Measurements from ENCODE around the gene TBC1D5. TPM values are rescaled to one million over a fixed set of nuclear protein-coding genes. Genes with fewer than 3 reads are reported as not detected.

The TBC1D5 gene
- polyA plus RNA-seq, 1 donor, result 31.3 TPM

DNA sequence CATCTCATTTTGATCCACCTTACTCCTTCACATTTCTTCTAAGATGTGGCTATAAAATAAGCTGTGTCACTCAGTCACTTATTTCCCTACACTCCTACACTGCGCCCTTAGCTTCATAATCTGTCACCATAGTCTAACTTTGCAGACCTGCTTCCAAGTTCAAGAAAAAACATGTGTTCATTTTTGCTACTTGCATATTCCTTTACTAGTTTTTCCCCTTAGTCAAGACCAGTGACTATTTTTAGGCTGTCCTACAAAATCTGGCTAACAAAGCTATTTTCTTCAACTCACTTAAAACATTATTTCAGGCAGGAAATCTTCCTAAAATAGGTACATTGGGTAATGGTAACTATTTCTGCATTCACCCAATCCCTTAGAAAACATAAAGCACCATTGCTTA, 272.5 kb downstream of the TBC1D5 start:
- DNase-seq, result no peak

DNA sequence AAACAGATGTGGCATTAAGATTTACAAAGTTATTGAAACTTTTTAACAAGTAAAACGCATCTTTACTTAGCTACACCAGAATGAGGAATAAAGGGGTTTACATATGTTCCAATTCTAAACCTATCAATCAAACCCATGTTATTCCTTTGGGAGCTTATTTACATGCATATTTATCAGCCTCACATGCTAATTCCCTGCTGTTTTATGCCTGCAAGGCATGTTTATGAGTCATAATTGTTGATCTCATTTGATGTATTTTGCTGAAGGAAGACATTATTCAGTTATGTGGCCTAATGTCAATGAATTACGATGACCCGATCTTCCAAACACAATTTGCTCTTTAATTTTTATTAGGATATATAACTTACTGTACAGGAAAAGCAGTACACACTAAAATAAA, 272.9 kb downstream of the TBC1D5 start:
- no peak for DNase-seq

DNA sequence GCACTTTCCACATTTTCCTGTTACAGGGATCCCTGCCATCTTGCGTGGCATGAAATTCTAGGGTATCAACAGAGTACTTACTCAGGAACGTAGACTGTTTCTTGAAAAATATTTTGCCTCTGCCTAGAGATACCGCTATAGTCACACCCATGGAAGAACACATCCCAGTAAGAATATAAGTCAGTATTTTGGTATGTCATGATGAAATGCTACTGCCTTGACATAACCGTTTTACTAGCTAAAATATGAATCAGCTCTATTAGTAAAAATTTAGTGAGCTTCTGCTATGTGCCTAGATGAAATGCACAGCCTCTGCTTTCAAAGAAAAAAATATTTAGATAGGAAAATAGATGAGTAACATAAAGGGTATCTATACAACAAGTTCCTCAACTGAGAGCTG, 276.4 kb downstream of the TBC1D5 start:
- DNase-seq, result no peak

DNA sequence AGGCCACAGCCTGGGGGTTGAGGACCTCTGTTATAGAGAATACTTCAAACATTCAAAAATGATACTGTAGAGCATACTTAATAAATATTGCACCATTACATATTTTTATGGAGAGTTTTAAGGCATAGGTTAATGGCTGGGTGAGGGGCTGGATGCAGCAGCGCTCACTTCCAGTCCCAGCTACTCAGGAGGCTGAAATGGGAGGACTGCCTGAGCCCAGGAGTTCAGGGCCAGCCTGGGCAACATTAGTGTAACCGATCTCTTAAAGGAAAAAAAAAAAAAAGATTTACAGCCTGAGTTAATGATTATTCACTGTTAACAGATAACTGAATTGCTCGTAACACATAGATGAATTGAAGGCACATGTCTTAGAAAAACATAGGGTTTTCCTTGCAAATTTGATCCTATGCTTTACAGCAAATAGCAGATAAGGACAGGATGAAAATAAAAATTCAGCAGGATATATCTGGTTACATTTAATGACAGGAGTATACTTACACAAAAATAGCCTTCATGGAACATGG, 282.9 kb downstream of the TBC1D5 start:
- DNase-seq, result no peak

DNA sequence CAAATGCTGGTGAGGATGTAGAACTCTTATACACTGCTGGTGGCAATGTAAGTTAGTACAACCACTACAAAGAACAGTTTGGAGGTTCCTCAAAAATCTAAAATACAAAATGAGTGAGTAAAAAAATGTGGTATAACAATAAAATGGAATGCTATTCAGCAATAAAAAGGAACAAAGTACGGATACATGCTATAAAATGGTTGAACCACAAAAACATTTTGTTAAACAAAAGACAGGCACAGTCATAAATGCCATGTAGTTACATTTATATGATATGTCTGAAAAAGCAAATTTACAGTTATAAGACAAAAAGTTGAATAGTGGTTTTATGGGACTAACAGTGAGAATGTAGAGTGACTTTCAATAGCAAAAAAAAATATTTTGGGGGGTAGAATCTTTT, 285.8 kb downstream of the TBC1D5 start:
- DNase-seq, result no peak

DNA sequence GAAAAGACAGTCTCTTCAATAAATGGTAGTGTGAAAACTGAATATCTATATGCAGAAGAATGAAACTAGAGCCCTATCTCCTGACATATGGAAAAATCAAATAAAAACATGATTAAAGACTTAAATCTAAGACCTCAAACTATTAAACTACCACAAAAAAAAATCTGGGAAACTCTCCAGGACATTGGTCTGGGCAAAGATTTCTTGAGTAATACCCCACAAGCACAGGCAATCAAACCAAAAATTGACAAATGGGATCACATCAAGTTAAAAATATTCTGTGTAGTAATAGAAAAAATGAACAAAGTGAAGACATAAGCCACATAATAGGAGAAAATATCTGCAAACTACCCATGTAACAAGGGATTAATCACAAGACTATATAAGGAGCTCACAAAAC, 286.4 kb downstream of the TBC1D5 start:
- no peak for DNase-seq

DNA sequence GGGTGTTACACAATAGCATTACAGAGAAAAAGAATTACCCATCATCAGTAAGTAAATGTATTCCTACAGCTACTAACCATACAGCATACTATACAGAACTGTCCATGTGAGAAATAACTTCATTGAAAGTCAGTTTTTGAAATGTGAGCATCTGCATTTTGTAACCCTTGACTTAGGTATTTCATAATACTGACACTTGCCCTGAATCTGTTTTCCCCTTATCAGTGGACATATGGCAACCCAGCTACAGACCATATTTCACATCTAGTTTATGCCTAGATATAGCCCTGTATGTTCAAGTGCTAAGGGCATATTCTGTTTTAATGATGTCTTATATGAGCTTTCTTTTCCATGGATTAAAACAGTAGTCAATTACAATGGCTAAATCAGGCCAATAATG, 297.6 kb downstream of the TBC1D5 start:
- DNase-seq, result no peak

DNA sequence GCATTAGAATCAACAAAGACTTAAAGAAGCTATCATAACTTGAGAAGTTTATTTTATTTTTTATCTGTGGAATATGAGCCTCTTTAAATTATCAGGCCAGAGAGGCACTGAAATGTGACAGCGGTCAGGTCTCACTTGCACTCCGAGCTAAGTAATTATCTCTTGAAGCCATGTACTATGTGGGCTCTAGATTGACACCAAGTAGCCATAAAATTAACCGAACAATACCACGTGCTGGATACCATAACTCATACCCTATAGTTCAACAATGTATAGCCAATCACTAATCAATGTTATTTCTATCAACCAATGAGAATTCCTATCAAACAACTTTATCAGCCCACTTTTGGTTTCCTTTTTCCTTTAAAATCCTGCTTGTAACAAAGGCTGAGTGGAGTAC, 299.3 kb downstream of the TBC1D5 start:
- no peak for DNase-seq

DNA sequence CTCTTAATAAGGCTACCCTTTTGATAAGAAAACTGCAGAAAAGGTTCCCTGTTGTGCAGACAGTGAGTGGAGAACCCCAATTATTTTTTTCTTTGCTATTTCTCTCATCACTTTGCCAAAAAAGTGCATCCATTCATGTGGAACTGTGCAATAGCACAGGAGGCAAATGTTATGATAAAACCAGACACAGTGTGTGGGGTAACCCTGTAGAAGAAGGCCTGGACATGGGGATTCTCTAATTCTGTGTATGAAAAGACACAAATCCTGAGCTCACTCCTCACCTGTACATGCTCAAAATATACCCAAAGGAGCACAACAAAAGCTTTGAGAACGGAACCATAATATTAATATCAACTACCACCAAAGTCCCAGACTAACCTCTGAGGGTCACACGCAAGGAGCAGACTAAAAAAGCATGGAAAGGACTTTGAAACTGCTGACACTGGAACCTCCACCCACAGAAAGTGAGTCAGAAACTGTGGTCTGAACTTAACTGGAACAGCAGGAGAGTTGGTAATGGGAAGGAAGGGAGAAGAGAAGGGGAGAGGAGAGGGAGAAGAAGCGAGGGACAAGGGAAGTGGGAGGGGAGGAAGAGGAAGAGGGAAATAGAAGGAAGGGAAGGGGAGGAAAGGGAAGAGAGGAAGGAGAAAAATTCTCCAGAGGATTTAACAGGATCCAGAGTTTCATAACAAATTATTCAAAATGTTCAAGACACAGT, 299.9 kb downstream of the TBC1D5 start:
- no peak for DNase-seq

DNA sequence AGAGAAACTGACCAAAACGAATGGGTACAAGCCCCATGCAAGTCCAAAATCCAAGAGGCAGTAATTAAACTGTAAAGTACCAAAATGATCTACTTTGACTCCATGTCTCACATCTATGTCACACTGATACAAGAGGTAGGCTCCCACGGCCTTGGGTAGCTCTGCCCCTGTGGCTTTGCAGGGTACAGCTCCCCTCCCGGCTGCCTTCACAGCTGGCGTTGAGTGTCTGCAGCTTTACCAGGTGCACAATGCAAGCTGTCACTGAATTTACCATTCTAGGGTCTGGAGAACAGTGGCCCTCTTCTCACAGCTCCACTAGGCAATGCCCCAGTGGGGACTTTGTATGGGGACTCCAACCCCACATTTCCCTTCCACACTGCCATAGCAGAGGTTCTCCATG, 308.6 kb downstream of the TBC1D5 start:
- no peak for DNase-seq

DNA sequence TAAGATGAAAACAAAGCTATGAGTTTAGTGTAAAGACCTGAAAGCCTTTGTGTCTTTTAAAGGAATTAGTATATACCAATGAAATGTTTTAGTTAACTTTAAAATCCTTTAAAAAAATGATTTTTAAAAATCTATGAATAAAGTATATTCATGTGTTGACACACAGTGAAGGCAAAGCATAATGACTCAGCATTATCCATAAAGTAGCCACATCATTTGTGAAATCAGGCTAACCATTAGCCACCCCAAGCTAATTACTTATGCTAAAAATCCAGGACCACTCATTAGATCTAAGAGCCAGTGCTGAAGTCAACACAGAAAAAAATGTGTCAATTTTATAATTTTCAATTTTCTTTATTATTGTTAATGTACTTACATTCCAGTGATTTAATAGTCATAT, 310.2 kb downstream of the TBC1D5 start:
- no peak for DNase-seq

DNA sequence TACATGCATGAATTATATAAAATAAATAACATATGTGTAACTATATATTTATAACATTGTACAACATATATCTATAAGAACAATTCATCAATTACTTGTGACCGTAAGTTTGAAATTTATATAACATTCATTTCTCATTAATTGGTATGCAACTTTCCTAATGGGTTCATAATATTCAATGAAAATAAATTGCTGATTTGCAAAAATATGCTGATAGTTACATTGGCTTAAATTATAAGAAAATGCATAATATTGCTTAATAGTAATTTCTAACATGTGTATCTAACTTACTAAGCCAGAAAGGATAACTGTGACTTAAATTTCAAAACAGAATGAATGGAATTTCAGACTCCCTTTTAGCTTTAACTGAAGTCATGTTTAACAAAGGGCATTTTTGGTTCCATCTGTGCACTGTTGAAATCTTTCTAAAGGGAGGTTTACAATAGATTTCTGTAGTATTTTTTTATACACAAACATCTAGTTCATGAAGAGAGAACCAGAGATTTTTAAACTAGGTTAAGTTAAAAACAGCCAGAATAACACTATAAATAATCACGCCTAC, 310.9 kb downstream of the TBC1D5 start:
- no peak for DNase-seq

DNA sequence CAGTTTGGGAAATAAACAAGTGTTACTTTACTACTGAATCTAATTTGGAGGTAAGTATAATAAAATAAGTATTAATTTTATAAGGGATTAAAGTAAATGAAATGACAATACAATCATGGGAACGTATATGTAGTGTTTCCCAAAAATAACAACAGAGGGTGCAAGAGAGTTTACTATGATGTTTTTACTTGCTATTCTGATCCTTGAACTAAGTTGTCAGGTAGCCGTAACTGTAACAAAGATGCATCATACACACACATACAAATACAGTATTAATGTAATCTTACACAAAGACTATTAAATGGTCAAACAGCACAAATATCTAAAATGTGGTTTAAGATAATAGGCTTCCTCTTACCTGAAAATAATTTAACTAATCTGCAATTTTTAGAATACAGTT, 311.4 kb downstream of the TBC1D5 start:
- no peak for DNase-seq

DNA sequence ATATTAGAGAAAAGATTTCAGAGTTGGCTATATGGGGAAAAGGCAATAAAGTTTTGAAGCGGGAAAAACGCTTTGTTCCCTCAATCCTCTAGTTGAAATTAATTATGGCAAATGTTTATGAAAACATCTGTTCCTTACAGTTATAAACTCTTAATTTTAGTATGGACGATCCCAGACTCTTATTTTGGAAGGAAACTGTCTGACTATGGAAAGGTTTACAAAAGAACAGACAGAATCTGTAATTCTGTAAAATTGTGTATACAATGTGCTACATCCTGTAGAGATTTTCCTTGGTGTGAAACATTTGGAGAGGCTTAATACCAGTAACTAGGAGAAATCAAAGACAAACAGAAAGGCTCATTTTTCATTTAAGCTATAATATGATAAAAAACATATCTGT, 311.8 kb downstream of the TBC1D5 start:
- DNase-seq, result no peak

DNA sequence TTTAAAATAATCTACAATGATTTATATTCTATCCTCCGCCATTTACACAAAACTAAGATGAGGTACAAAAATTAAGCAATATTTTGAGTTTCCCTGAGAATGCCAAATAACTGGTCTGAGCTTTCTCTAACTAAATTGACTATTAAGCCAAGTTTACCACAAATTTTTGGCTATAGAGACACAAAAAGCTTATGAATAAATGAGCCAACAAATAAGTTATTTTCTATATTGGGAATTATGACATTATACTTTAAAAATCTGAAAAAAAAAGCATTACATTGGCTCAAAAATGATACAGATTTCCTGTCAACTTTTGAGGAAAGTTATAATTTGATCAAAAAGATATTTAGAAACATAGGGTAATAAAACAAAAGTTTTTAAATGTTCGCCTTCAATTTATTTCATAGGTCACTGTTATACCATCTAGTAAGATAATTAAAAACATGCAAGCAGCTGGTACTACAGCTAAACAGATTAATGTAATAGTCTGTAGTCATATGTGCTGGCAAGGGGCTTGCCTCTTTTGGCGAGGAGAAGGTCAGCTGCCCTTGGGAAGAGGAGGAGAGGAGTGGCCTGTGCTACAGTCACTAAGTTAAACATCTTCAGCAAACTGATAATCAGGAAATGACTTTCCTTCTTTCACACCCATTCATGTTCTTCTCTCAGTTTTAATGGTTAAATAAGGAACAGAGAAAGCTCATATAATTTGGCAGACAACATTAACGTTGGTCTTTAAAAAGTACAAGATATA, 318.5 kb downstream of the TBC1D5 start:
- peak; percentile 33 for DNase-seq

DNA sequence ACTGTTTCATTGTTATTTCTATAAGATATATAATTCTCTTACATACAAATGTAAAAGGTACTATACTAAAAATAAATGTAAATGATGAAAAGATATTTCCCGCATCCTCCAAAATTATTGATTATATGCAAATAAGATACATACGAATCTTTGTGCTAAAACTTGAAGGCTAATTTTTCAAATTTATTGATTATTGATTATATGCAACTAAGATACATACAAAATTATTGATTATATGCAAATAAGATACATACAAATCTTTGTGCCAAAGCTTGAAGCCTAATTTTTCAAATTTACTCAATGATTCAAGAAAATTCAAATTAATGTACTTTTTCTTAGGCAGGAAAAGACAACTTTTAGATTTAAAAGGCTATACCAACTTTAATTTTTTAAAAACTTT, 319.8 kb downstream of the TBC1D5 start:
- no peak for DNase-seq

DNA sequence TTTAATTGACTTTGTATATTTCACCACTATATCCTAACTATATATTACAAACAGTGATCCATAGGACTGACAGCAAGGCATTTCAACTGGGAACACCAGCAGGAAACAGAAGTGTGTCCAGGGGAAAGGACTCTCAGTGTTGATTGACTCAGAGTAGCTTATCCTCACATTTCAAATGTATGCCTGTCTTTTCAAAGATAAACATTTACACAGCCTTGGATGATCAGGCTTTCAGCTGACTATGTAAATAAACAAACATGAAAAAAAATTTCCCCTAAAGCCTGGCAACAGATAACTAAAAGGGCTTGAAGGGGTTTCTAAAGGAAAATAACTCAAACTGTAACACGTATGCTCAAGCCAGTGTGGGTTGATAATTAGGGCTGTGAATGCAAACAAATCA, 321.8 kb downstream of the TBC1D5 start:
- DNase-seq, result no peak

DNA sequence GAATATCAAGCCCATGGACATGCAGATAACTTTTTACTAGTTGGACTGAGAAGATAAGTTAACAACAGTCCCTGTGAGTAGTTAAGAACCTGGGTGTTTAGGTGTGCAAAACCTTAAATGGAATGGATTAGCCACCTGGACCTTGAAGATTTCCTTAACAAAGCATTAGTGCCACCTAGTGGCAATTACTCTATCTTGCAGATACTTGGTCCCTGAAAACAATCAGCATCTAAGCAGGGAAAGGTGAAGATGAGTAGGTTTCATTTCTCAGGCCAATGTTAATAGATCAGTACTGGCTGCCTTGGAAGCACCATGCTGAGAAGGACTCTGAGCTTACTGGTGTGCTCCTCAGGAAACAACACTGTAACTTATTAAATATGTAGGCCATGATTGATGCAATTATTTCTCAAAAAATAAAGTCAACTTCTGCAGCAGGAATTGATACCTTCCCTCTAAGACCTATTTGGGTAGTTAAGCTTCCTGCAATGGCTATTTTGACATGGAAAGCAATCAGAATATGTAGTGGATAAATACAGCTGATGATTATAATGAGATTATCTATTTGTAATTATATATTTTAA, 329.4 kb downstream of the TBC1D5 start:
- peak; percentile 25 for DNase-seq

DNA sequence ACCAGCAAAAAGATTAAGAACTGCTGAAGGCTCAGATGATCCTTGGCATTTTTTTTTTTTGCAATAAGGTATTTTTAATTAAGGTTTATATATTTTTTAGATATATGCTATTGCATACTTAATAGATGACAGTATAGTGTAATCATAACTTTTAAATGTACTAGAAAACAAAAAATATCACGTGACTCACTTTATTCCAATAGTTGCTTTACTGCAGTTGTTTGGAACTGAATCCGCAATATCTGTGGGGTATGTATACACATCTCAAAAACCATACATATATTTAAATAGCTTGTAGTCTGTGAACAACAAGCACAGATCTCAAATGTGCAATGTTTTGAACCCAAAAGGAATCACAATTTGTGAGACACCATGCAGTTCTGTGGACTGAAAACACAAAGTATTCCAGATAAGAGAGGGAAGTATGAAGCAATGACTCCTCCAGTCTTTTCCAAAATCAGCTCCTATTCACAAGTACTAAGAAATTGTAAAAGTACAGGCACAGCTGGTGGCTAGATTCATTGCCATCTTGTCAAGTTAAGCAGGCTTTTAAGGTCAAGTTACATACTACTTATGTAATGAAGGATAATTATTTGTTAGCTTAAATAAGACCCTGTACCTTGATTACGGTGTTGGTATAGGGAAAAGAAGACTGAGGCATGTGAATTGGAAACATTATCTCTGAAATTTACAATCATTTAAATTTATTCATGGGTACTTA, 331.1 kb downstream of the TBC1D5 start:
- DNase-seq, result no peak

DNA sequence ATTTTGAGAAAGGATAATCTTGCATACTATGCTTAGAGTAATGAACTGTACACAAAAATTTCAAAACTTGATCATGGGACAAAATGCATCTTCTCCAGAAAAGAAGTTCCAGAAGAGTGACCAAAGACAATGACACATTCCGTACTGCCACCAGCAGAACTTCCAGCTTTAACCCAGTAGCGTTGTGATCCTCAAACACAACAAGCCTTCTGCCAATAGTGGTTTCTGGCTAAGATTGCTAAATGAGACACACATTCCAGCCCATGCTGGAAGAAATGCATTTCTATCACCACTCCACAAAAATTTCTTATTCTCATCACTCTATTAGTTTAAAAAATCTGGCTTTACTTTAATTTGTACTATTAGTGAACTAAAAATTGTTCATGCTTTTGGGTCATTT, 334.9 kb downstream of the TBC1D5 start:
- no peak for DNase-seq

DNA sequence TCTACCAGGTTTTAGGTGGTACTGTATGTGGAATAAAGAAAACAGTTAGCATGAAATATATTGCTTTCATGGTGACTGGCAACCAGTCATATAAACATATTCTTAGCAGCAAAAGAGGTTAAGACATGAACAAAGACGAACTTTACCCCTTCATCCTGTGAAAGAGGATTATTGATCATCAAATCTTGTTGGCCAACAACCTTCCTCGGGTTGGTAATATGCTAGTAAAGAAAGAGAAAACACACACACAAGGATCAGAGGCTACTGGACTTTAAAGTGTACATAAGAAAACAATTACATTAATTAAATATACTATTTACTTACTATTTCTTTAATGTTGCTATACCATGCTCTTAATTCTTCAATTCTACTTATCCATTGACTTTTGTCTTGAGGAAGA, 337.9 kb downstream of the TBC1D5 start:
- DNase-seq, result no peak

DNA sequence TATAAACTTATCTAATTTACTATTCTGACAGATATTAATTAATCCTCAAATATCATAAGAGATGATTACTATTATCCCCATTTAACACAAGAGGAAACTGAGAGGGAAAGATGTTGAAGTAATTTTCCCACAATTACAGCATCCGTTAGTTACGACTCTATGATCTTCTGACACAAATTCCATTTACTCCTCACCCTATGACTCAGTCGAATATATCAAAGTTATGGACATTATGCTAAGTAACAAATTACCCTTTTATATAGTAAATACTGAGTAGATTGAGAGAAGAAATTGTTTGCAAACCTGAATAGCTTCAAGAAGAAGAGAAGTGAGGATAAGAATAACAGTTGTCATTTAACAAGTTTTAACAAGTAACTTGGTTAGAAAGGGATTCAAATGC, 340.0 kb downstream of the TBC1D5 start:
- no peak for DNase-seq

DNA sequence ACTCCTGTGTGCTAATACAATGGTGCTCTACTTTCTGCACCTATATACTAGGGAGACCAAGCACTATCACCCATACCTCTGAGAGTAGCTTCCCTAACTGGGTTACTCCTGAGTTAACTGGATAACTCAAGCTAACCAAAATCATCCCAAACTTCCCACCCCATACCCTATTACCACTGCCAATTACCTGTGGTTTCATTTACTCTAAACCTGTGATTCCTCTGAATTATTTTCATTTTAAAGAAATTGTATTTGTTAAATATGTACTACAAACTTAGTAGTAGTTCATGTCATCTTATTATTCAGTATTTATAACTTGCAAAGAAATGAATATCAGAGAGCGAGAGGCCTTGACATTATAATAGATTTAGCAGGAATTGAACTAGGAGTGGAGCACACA, 340.5 kb downstream of the TBC1D5 start:
- no peak for DNase-seq
